Pancreas (tissue), 10 donors: ENCODE measurements around the gene FLYWCH2. TPM values are rescaled to one million over a fixed set of nuclear protein-coding genes. Genes with fewer than 3 reads are reported as not detected.
"Not testable (repeated sequence)": the region's sequence is repeated elsewhere in the genome, so short reads cannot be mapped to it uniquely, and the experiment has no call there.

ENCODE experiments used
- ATAC-seq, 4 donors: fragments of 200-7000 bp; cut with Tn5 transposase; one replicate each; pipeline versions ENCODE4 v1.8.0 to v1.9.1; 2020; ENCODE audit warnings: mild to moderate bottlenecking in 4 of 4, moderate library complexity in 4 of 4
- DNase-seq, 6 donors: peaks; one replicate each; pipeline ENCODE4 v3.0.0-alpha.2; 2020
- FAIRE-seq: peaks from 2 replicates; lab custom pipeline; 2012; peaks lifted over from hg19 to GRCh38; lab: Jason Lieb, UNC
- H3K27ac ChIP-seq, 4 donors: fragments of 200-600 bp; sonication (generic); 1 replicate in 3 of 4; 2 replicates in 1 of 4; pipeline versions ENCODE4 v1.5.0 to v1.8.0; 2020
- H3K27me3 ChIP-seq, 4 donors: fragments of 200-600 bp; one replicate each; pipeline ENCODE4 v1.8.0; 2021
- H3K36me3 ChIP-seq, 3 donors: fragments of 200-600 bp; sonication (generic) in 1 of 3; one replicate each; pipeline versions ENCODE4 v1.5.0 to v1.8.0; 2020 to 2021
- H3K4me1 ChIP-seq, 3 donors: fragments of 200-600 bp; one replicate each; pipeline ENCODE4 v1.8.0; 2021
- H3K4me3 ChIP-seq, 4 donors: fragments of 200-600 bp; sonication (generic) in 2 of 4; one replicate each; pipeline versions ENCODE4 v1.5.0 to v1.8.0; 2020 to 2021
- H3K9me3 ChIP-seq, 4 donors: fragments of 200-600 bp; one replicate each; pipeline ENCODE4 v1.8.0; 2021
- CTCF ChIP-seq, 4 donors: fragments of 200-600 bp; sonication (generic) in 3 of 4; IDR thresholded peaks; one replicate each; pipeline versions ENCODE4 v1.5.0 to v1.8.0; 2021; ENCODE audit warnings: antibody characterized with exemption in 4 of 4
- WGBS, 2 donors: extraction: QIAGEN DNeasy Blood & Tissue Kit; methylation state at CpG; one replicate each; pipeline ENCODE4 v1.1.7; 2013; 5-methylcytosine and 5-hydroxymethylcytosine counted together
- intact Hi-C, 3 donors: fragments of 100-400 bp; cut with DNase I; formaldehyde crosslinking; loops; one replicate each; pipeline versions ENCODE4 v1.11.1 to v1.14.2; 2022
- polyA plus RNA-seq, 2 donors: library from polyadenylated mRNA; stranded (reverse); fragments of 200-250 nt; gene quantifications; one replicate each; pipeline ENCODE4 v1.2.3, GENCODE V29; 2013
- total RNA-seq, 6 donors: library from RNA; stranded (reverse); fragmentation: NEBNext Ultra II Directional in 4 of 6; extraction: Animal tissue kit (Norgen Biotek cat#: 25700) in 4 of 6; gene quantifications; one replicate each; pipeline versions ENCODE4 v1.2.1 to v1.2.4, GENCODE V29; 2021 to 2023
- donor health status: healthy with polysubstance abuse.
- donor health status: DM: no; HTN: no; CAD: no; lungs with moderate emphysema.
- donor health status: DM: no; HTN: no; CAD: no.
- donor health status: control.
- donor health status: control.
- donor health status: Bipolar disorder and iron deficiency.
- donor health status: DM: yes; HTN: yes; CAD: no.
- donor health status: DM: no; HTN: no; CAD: no.
- donor health status: DM: no; HTN: no; CAD: no.
- donor health status: DM: yes; HTN: yes; CAD: no.

Gene FLYWCH2
- total and polyA plus RNA-seq, 8 donors = 5.8 to 26.1 (median 8.4) TPM

DNA sequence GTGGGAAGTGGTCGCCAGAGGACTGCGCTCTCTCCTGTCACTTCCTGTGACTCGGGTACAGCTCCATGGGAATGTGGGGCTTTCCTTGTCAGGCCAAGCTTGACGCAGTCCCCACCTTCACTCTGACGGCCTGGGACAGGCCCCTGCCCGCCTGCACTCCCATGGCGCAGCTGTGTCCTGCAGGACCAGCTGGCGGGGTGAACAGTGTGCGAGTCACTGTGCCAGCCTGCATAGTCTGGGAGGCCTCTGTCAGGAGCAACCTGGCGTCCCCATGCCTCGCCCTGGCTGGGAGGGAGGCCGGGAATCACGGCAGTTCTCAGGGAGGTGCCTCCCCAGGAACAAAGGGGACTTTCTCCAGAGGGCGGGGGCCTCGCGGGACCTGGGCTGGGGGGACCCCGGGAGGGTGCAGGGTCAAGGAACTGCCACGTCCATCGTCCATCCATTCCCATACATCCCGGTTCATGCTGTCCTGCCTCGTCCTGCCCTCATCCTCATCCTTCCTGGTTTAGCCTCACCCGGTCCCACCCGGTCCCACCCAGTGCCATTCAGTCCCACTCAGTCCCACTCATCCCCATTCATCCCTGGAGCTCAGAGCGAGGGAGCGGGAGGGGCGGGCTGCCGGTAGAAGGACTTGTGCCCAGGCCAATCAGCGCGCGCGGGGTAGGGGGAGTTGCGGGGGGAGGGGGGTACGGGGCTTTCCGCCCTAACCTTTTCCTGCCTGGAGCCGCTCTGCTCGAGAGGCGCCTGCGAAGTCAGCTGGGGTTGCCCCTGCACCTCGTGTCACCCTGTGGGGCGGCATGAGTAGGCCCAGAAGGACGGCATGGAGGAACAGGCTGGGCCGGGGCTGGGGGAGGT lies 42.1 kb downstream of the FLYWCH2 start:
- no peak for DNase-seq
- ATAC-seq = no peak
- Histone ChIP-seq H3K9me3 (no peaks in the 10 kb centered on the region), H3K27ac (no peak overlapping the region), H3K4me3 (no peak overlapping the region), H3K36me3 (peaks cover 0 to 5% (median 0%) of the 10 kb centered on the region in 3 donors), H3K4me1 (peaks cover 0 to 5% (median 0%) of the 10 kb centered on the region in 3 donors), H3K27me3 (no peaks in the 10 kb centered on the region)
- no peak for FAIRE-seq
- no peak for TF ChIP-seq CTCF (IDR thresholded peaks at IDR 0.05)
- intact Hi-C loops = loop anchor here in 1 of 3 donors (5.0 kb wide), 1 partner anchor 57 kb away; the partner anchor contains the start of gene PKMYT1
- 79 to 80% methylated on average over 35 to 42 of the region's 42 CpGs for WGBS, 2 donors

DNA sequence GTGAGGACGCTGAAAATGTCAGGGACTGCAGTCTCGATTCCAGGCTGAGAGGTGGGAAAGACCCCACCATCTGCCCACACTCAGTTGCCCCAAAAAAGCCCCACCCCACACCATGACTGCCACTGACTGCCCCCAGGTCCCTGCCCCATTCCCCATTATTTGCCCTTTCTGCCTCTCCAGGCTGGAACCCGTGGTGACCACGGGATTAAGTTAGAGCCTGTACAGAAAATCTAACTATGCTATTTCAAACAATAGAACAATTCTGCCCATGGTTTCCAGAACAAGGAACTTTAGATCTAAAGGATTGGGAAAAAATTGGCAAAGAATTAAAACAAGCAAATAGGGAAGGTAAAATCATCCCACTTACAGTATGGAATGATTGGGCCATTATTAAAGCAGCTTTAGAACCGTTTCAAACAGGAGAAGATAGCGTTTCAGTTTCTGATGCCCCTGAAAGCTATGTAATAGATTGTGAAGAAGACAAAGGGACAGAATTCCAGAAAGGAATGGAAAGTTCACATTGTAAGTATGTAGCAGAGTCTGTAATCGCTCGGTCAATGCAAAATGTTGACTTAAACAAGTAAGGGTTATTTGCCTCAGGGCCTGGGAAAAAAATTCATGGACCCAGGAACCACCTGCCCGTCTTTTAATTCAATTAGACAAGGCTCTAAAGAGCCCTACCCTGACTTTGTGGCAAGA lies 43.1 kb downstream of the FLYWCH2 start:
- ATAC-seq = no peak
- WGBS, 2 donors = 63 to 66% methylated on average over 9 of the region's 9 CpGs
- no peak for DNase-seq
- Histone ChIP-seq H3K4me1 (peaks cover 0 to 5% (median 0%) of the 10 kb centered on the region in 3 donors), H3K27ac (no peak overlapping the region), H3K27me3 (no peaks in the 10 kb centered on the region), H3K4me3 (no peak overlapping the region), H3K9me3 (no peaks in the 10 kb centered on the region), H3K36me3 (peaks cover 0 to 13% (median 3%) of the 10 kb centered on the region in 3 donors)
- intact Hi-C loops = no loop called here
- no peak for TF ChIP-seq CTCF (IDR thresholded peaks at IDR 0.05)
- no peak for FAIRE-seq

GRCh38 chr16:2926650-2926999 lies 43.6 kb downstream of the FLYWCH2 start:
- no peak for TF ChIP-seq CTCF (IDR thresholded peaks at IDR 0.05)
- intact Hi-C loops = no loop called here
- DNase-seq = no peak
- Histone ChIP-seq H3K4me3 (peak overlapping the region in 1 of 4 donors; percentile 17), H3K27ac (no peak overlapping the region), H3K4me1 (peaks cover 0 to 5% (median 0%) of the 10 kb centered on the region in 3 donors), H3K36me3 (peaks cover 0 to 13% (median 3%) of the 10 kb centered on the region in 3 donors), H3K9me3 (no peaks in the 10 kb centered on the region), H3K27me3 (no peaks in the 10 kb centered on the region)
- FAIRE-seq = no peak
- WGBS, 2 donors = 58 to 66% methylated on average over 5 of the region's 5 CpGs
- ATAC-seq = no peak

DNA sequence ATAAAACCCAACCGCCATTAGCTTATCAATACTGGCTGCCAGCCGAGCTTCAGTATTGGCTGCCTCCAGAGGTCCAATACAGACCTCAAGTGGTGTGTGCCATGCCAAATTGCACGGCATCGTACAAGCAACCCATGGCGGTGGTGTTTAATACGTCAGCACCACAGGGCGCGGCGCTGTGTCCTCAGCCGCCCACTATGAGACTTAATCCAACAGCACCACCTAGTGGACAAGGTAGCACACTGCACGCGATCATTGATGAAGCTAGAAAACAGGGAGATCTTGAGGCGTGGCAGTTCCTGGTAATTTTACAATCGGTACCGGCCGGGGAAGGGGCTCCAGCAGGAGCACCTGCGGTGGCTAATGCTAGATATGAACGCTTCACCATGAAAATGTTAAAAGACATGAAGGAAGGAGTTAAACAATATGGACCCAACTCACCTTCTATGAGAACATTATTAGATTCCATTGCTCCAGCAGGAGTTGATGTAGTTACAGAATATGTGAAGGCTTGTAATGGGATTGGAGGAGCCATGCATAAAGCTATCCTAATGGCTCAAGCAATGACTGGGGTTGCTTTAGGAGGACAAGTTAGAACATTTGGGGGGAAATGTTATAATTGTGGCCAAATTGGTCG lies 44.1 kb downstream of the FLYWCH2 start:
- Histone ChIP-seq H3K4me3 (peak overlapping the region in 1 of 4 donors; percentile 17), H3K4me1 (peaks cover 0 to 5% (median 0%) of the 10 kb centered on the region in 3 donors), H3K27ac (no peak overlapping the region), H3K36me3 (peaks cover 0 to 13% (median 3%) of the 10 kb centered on the region in 3 donors), H3K27me3 (no peaks in the 10 kb centered on the region), H3K9me3 (no peaks in the 10 kb centered on the region)
- peak; percentile 90 to 99 (median 96) for ATAC-seq
- FAIRE-seq = no peak
- WGBS, 2 donors = 6 to 7% methylated on average over 19 of the region's 19 CpGs
- TF ChIP-seq CTCF (IDR thresholded peaks at IDR 0.05) = peak; percentile 96 to 99 (median 98)
- peak; percentile 72 to 93 (median 86) for DNase-seq
- intact Hi-C loops = no loop called here

- intact Hi-C loops, H3K4me1 ChIP-seq, FAIRE-seq: not testable (repeated sequence)
Measured at GRCh38 chr16:2928151-2928550, 45.1 kb downstream of the FLYWCH2 start.

More at GRCh38 chr16:2928151-2928550, 45.1 kb downstream of the FLYWCH2 start:
- ATAC-seq, H3K27me3 ChIP-seq, DNase-seq, H3K9me3 ChIP-seq, H3K27ac ChIP-seq, H3K4me3 ChIP-seq: not testable (repeated sequence)
- 69% methylated on average over 4 of the region's 4 CpGs for WGBS, 2 donors
- H3K36me3 ChIP-seq = peaks cover 0 to 13% (median 3%) of the 10 kb centered on the region in 3 donors
